Measurements from ENCODE around the gene SLC13A3.
A peak's percentile ranks its signal among the peaks of the same experiment; 100 is the strongest.

Gene SLC13A3

GRCh38 chr20:46688151-46689081 lies 37.2 kb upstream of the SLC13A3 start:
- Histone ChIP-seq H3K9ac (ENCODE audit: low read length) (peak overlapping the region; percentile 82), H3K4me3 (ENCODE audit: insufficient read depth, low read length, poor library complexity, severe bottlenecking) (peak overlapping the region; percentile 79), H3K27me3 (ENCODE audit: low read length) (no peaks in the 10 kb centered on the region), H3F3A (ENCODE audit: insufficient read depth) (no peaks in the 10 kb centered on the region), H2AFZ (ENCODE audit: low read depth, low read length, severe bottlenecking) (peak overlapping the region; percentile 61), H3K9me2 (replicated peaks; ENCODE audit: insufficient read depth, low read length) (no peaks in the 10 kb centered on the region), H3K79me2 (ENCODE audit: insufficient read depth, low read length) (peaks cover 48% of the 10 kb centered on the region), H4K20me1 (ENCODE audit: low read depth, low read length) (peaks cover 7% of the 10 kb centered on the region; the same call in 1 of the 2 replicates), H3K36me3 (ENCODE audit: low read length) (peaks cover 20% of the 10 kb centered on the region), H3K9me3 (ENCODE audit: insufficient read depth, low read length) (no peaks in the 10 kb centered on the region), H3K27ac (ENCODE audit: low read depth, low read length) (peak overlapping the region; percentile 60), H3K4me2 (ENCODE audit: low read depth, low read length, poor library complexity, severe bottlenecking) (peak overlapping the region; percentile 85)
- no peak for TF ChIP-seq EZH2phosphoT487 (conservative IDR thresholded peaks at IDR 0.05; ENCODE audit: low read length)
- TF ChIP-seq CTCF (IDR thresholded peaks at IDR 0.05; ENCODE audit: insufficient read depth, low read length, poor library complexity, severe bottlenecking): no peak

- TF ChIP-seq CTCF (IDR thresholded peaks at IDR 0.05; ENCODE audit: insufficient read depth, low read length, poor library complexity, severe bottlenecking) (no peak), EZH2phosphoT487 (conservative IDR thresholded peaks at IDR 0.05; ENCODE audit: low read length) (no peak)
- H3K9ac ChIP-seq (ENCODE audit: low read length): no peak overlapping the region
- no peak overlapping the region for H3K4me2 ChIP-seq (ENCODE audit: low read depth, low read length, poor library complexity, severe bottlenecking)
- H4K20me1 ChIP-seq (ENCODE audit: low read depth, low read length): peaks cover 11% of the 10 kb centered on the region; the same call in 1 of the 2 replicates
- no peaks in the 10 kb centered on the region for H3K9me3 ChIP-seq (ENCODE audit: insufficient read depth, low read length)
- peaks cover 46% of the 10 kb centered on the region for H3K79me2 ChIP-seq (ENCODE audit: insufficient read depth, low read length)
- no peak overlapping the region for H3K27ac ChIP-seq (ENCODE audit: low read depth, low read length)
- H3K4me3 ChIP-seq (ENCODE audit: insufficient read depth, low read length, poor library complexity, severe bottlenecking): no peak overlapping the region
- no peak overlapping the region for H2AFZ ChIP-seq (ENCODE audit: low read depth, low read length, severe bottlenecking)
- peaks cover 12% of the 10 kb centered on the region for H3F3A ChIP-seq (ENCODE audit: insufficient read depth)
- peaks cover 20% of the 10 kb centered on the region for H3K36me3 ChIP-seq (ENCODE audit: low read length)
- H3K27me3 ChIP-seq (ENCODE audit: low read length): no peaks in the 10 kb centered on the region
- H3K9me2 ChIP-seq (replicated peaks; ENCODE audit: insufficient read depth, low read length): no peaks in the 10 kb centered on the region
Observed at GRCh38 chr20:46683939-46684750, 32.9 kb upstream of the SLC13A3 start.

DNA sequence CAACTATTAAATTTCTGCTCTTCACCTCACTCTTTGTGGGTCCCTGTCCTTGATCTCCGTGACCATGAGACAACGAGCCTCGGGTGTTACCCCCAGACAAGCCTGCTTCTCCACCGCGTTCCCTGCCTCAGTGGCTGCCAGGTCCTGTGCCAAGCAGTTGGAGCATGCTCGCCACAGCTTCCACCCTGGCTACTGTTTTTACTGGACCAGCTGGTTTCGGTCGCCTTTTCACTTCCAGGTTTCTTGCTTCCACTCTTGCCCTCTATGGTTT lies 32.3 kb upstream of the SLC13A3 start:
- Histone ChIP-seq H3K4me3 (ENCODE audit: insufficient read depth, low read length, poor library complexity, severe bottlenecking) (no peak overlapping the region), H3K27ac (ENCODE audit: low read depth, low read length) (no peak overlapping the region), H4K20me1 (ENCODE audit: low read depth, low read length) (peaks cover 11% of the 10 kb centered on the region; the same call in 1 of the 2 replicates), H3K27me3 (ENCODE audit: low read length) (no peaks in the 10 kb centered on the region), H3K9ac (ENCODE audit: low read length) (no peak overlapping the region), H2AFZ (ENCODE audit: low read depth, low read length, severe bottlenecking) (no peak overlapping the region), H3F3A (ENCODE audit: insufficient read depth) (peaks cover 12% of the 10 kb centered on the region), H3K79me2 (ENCODE audit: insufficient read depth, low read length) (peaks cover 41% of the 10 kb centered on the region), H3K9me3 (ENCODE audit: insufficient read depth, low read length) (no peaks in the 10 kb centered on the region), H3K36me3 (ENCODE audit: low read length) (peaks cover 20% of the 10 kb centered on the region), H3K4me2 (ENCODE audit: low read depth, low read length, poor library complexity, severe bottlenecking) (no peak overlapping the region), H3K9me2 (replicated peaks; ENCODE audit: insufficient read depth, low read length) (no peaks in the 10 kb centered on the region)
- TF ChIP-seq EZH2phosphoT487 (conservative IDR thresholded peaks at IDR 0.05; ENCODE audit: low read length) (no peak), CTCF (IDR thresholded peaks at IDR 0.05; ENCODE audit: insufficient read depth, low read length, poor library complexity, severe bottlenecking) (no peak)
